DMS79 (cell line): ENCODE results near the gene TLR4.

Experiments
- DNase-seq: peaks from one replicate; lab custom pipeline; 2025; lab: John Stamatoyannopoulos, UW

The TLR4 gene

DNA sequence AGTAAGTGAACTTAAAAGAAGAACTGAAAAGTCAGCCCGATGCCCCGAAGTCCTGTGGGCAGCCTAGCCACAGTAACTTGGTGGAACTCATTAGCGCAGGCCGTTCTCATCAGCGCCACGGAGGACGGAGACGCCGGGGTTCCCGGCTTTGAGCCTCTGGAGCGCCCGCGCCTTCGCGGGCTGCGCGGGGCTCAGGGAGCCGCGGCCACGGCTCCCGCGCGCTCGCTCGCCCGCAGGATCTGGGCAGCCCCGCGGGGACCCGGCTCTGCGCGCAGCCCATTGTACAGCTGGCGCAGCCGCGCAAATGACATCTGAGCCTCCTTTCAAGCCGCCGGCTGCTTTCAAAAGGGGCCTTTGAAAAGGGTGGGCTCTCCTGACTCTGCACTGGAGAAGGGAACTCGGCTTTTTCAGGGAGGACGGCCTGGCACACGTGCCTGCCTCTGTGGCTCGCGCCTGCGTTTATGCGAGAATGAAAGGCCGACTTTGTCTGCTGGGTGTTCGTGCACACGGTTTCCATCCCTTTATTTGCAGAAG is 40.7 kb downstream of the TLR4 start:
- peak; percentile 15 for DNase-seq

DNA sequence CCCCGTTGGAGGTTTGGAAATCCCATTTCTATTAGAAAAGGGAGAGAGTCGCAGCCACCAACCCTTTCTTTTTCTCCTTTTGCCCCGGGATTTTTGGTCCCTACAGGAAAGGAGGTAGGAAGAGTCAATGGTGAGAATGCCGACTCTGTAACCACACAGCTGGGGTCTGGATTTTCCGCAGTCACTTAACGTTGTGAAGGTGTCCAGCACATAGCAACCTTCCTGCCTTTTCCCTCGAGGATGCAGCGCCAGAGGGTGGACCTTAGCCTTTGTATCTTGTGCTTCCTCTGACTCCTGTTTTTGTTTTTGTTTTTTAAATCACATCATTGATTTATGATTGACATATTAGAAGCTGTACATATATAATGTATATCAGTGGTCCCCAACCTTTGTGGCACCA is 41.4 kb downstream of the TLR4 start:
- no peak for DNase-seq

DNA sequence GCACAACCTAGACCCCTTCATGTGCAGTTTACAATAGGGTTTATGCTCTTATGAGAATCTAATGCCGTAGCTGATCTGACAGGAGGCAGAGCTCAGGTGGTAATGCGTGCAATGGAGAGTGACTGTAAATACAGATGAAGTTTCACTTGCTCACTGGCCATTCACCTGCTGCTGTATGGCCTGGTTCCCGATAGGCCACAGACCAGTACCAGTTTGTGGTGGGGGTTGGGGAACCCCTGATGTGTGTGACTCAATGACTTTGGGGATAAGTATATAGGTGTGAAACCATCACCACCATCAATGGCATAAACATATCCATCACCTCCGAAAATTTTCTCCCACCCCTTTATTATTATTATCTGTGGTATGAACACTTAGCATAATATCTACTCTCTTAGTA is 42.1 kb downstream of the TLR4 start:
- DNase-seq, result no peak

DNA sequence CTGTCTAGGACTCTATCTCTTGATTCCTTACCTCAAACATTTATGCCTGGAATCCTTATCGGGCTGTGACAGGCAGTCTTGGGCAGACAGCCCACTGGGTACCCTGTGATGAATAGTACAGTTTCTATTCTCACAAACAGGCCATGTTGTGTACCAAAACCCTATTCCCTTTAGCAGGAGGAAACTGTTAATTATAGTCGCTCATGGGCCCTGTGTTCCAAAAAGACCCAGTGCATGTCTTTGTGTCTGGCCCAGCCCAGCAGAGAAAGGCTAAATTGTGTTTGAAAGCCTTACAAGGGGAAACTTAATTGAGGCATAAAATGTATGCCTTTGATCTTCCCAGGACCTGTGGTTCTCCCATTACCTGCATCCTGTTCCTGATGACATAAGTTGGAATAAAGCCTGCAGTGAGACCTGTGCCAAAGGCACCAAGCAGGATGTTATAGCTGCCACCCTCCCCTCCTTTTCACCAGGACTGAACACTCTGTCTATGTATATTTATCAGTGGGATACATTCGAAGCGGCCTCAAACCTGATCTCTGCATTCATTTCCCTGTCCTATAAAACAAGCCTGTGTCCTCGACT is 43.3 kb downstream of the TLR4 start:
- no peak for DNase-seq

DNA sequence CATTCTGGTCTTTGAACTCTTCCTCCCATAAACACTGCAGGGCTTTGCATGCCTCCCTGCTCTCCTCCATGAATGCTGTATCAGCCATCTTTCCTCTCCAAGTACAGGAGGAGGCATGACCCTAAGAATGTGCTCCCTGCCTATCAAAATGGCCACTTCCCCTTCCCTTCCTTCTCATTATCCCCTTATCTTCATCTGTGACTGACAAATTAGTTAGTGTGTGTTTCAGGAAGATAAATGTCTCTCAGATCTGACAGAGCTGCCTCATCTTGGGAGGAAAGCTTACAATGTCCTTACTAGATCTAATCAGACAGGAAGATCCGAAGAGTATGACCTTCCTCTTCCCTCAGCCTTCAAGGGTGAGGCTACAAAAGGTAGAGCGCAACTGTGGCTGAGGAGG is 46.2 kb downstream of the TLR4 start:
- no peak for DNase-seq

DNA sequence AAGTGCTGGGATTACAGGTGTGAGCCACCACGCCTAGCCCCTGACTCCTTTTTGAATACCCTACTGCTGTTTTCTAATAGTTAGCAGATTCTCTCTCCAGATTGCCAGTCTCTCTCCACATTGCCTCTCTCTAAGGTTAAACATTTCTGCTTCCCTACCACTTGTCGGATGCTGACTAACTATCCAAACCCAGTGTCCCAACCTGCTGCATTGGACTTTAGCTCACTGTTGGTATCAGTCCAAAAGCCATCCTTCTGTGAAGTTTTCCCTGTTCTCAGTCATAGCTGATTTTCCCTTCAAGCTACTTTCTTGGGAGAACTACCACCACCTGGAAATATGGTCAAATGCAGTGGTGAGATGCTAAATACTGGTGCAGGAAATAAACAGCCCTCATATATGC is 48.7 kb downstream of the TLR4 start:
- DNase-seq, result no peak

DNA sequence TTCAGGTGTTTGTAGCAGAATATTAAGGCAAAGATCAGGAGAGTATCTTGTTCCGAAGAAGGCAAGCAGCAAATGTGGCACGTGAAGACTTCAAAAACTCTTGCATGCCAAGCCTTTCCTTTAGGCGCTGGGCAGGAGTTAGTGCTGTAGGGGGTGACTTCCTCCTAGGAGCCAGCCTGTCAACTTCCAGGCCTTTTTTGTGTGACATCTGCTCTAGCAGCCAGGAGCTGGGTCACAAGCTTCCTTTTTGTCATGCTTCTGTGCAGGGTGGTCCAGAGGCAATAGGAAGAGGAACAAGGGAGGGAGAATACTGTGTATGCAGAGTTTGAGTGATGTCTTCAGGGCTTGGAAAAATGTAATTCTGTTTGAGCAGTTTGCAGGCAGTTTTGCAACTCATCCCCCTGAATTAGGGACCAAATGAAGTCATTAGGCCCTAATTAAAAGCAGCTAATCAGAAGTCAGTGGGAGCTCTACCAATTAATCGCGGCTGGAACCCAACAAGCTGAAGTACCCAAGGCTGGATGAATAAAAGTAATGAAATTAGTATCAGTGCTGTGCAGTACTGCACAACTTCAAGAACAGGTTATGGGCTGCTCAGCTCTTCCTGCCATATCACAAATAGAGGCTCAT is 53.5 kb downstream of the TLR4 start:
- DNase-seq, result no peak

DNA sequence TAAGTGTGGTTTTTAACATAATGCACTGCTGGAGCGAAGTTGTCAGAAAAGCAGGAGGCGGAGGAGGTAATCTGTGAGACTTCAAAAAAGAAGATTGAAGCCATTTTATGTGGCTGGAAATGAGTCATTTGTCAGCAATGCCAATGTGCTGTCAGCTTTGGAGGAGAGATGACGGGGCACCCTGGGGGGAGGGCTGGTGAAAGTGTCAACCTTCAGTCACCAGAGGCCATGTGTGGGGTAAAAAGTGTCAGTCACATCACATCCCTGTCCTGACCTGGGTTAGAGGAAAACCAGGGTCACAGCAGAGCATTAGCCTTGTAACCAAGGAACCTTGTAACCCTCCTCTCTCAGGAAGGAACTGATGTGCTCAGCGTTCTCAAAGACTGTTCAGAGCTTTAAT is 59.1 kb downstream of the TLR4 start:
- DNase-seq, result no peak

DNA sequence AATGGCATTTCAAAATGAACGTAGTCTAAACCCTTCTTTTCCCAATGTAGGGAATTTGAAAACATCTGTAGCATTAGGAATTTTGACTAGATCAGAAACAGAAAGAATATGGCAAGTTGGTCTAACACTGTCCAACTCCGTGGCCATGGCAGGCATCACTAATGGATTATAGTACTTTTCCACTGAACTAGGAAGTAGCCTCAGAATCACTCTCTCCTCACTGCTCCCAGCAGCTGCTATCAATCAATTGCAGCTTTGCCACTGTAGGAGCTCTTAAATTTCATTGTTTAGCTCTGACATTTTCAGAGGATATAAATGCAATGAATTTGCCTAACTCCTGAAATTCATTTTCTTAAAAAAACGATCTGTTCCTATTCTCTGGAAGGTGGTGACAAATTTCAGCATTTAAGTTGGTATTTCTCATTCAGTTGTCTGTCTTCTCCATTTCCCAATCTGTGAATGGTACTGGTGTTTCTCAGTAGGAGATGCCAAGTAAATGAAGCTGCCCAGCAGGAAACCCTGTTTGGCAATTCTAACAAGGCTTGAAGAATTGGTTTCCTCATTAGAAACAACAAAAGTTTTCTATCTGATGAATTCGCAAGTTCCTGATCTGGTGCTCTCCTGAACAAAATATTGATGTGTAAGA is 64.7 kb downstream of the TLR4 start:
- DNase-seq, result no peak

DNA sequence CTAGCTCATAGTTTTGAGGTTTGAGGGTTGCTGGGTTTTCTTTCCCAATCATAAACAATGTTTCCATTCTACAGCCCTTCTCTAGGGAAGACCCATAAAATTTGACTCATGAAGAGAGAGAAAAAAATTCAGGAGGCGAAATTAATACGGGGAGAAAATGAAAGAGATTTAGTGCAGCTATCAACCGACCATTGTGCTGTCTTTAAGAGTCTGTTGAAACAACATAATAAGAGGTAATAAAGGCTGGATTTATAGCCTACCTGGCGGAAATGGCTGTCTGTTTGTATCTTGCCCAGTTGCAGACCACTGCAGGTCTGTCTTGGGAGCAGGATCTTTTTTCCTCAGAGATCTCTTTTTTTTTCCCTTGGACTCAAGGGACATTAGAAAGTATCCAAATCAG is 66.9 kb downstream of the TLR4 start:
- DNase-seq, result no peak

DNA sequence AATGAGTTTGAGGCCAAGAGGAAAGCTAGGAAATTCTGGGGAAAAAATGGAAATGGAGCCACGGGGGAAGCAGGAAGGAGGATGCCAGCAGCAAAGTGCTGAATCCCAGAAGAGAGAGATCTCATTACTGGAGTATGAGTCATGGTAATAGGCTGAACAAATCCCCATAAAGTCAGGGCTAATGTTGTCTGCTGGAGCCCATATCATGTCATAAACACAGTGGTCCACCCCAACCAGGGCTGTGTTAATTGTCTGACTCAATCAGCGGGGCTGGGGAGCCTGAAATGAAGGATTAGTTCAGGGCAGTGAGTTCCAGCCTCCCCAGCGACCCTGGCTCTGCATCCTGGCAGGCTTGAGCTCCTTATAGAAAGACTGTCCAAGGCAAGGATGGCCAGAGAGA is 68.8 kb downstream of the TLR4 start:
- no peak for DNase-seq
